ENCODE measurements around the gene PPFIA2.

DNA sequence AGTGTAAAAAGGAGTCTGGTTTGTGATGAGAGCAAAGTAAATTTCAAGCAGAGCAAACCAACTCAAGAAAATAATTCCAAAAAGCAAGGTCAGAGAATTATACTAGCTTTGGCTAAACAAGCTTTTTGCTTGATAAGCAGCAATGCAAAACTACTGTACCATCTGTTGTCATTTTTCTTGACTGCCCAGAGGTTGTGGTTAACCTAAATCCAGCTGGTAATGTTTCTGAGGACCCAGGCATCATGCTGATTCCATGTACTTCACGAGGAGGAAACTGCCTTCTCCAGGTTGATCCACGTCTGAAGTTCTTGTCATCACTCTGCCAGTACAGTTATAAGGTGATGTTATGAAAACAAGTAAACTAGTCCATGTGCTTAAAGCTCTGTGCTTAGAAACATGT is 496.1 kb downstream of the PPFIA2 start:
- TF ChIP-seq EZH2 (IDR thresholded peaks at IDR 0.05) (no peak), POLR2AphosphoS5 (IDR thresholded peaks at IDR 0.05; ENCODE audit: borderline replicate concordance, low read depth, low read length) (no peak)
